Epithelial cell of esophagus (primary cell): ENCODE results near the gene ANKRD42.
A peak's percentile ranks its signal among the peaks of the same experiment; 100 is the strongest.

Experiments used
- DNase-seq: peaks from one replicate; pipeline ENCODE4 v3.0.0; 2010; ENCODE audit warnings: low read depth
- H3K4me3 ChIP-seq: 2 replicates; pipeline ENCODE4 v1.5.1; 2011; ENCODE audit warnings: mild to moderate bottlenecking, low read length, control low read depth
- TF ChIP-seq, protein P1 (sequence below): IDR thresholded peaks from 2 replicates; pipeline ENCODE4 v1.5.1; 2011; ENCODE audit warnings: low read depth, mild to moderate bottlenecking, low read length, control low read depth, inconsistent platforms; ENCODE audit not compliant: insufficient read depth; ENCODE audit errors: missing control alignments

Gene ANKRD42

DNA sequence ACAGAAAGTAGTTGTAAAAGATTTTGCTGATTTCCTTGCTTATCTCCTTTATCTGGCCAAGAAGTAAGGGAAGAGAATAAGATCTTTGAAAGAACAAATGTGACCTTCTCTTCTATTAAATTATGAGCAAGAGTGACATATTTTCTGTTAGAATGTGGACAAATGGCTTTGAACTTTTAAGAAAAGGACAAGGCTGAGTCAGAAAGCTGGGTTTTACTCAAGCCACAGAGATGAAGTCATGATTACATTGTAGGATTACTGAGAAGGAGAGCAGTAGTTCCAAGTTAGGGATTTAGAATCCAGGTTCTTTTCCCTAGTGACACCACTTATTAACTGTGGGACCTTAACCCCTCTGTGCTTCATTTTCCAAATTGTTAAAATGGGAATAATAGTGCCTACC is 79.1 kb downstream of the ANKRD42 start:
- H3K4me3 ChIP-seq, result no peak overlapping the region
- TF ChIP-seq, protein P1, sequence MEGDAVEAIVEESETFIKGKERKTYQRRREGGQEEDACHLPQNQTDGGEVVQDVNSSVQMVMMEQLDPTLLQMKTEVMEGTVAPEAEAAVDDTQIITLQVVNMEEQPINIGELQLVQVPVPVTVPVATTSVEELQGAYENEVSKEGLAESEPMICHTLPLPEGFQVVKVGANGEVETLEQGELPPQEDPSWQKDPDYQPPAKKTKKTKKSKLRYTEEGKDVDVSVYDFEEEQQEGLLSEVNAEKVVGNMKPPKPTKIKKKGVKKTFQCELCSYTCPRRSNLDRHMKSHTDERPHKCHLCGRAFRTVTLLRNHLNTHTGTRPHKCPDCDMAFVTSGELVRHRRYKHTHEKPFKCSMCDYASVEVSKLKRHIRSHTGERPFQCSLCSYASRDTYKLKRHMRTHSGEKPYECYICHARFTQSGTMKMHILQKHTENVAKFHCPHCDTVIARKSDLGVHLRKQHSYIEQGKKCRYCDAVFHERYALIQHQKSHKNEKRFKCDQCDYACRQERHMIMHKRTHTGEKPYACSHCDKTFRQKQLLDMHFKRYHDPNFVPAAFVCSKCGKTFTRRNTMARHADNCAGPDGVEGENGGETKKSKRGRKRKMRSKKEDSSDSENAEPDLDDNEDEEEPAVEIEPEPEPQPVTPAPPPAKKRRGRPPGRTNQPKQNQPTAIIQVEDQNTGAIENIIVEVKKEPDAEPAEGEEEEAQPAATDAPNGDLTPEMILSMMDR, result no peak
- peak; percentile 34 for DNase-seq

DNA sequence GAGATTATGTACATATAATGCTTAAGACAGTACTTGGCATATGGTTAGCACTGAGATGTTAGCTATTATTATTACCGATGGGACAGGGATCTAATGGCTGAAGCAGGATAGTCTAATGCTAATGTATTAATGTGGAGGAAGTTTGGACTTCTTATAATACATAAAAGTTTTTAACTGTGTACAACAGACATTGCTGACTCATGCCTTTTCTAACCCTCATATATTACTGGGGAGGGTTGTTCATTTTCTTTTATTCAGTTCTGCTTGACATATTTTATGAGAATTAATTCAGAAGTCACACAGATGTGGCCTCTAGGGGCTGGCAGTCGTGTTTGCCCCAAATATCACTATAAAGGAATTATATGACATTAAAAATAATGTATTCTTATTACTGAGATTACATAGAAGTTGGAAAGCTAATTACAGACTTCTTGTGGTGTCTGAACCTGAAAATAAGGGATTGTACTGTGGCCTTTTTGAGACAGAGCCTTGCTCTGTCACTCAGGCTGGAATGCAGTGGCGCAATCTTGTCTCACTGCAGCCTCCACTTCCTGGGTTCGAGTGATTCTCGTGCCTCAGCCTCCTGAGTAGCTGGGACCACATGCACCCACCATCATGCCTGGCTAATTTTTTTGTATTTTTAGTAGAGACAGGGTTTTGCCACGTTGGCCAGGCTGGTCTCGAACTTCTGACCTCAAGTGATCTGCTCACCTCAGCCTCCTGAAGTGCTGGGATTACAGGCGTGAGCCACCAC is 82.6 kb downstream of the ANKRD42 start:
- no peak overlapping the region for H3K4me3 ChIP-seq
- DNase-seq, result no peak
- TF ChIP-seq, protein P1, result no peak

DNA sequence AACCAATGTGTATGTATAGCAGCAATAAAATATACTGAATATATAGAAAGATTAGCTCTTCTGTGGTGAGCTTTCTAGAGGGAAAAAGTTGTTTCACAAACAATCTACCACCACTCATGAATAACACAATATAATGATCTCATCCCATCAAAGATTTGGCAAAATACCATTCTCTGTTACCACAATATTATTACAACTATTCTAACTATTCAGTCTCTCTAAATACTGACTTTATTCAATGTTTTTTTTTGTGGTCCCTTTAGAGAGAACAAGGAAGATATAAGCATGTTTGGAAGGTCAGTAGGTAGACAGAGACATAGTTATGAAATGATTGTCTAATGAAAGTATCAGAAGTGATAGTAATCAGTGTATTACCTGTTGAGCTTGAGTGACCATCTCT is 84.8 kb downstream of the ANKRD42 start:
- H3K4me3 ChIP-seq, result no peak overlapping the region
- TF ChIP-seq, protein P1, result no peak
- no peak for DNase-seq

DNA sequence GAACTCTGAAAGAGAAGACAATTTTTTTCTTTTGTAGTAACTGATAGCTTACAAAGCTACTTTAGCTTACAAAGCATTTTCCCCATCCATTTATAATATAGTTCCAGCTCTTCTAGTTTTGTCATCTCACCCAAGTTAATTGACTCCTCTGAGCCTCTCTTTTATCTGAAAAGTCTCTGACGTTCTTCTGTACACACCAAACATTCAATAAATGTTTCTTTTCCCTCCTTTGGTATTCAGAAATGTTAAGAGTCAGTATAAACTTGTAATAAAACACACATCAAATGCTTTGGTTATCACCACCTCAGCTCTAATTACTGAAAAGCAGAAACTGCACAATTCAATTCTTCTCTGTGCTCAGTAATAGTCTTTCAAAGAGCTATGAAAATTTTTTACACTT is 86.7 kb downstream of the ANKRD42 start:
- TF ChIP-seq, protein P1, result no peak
- H3K4me3 ChIP-seq, result no peak overlapping the region
- no peak for DNase-seq

DNA sequence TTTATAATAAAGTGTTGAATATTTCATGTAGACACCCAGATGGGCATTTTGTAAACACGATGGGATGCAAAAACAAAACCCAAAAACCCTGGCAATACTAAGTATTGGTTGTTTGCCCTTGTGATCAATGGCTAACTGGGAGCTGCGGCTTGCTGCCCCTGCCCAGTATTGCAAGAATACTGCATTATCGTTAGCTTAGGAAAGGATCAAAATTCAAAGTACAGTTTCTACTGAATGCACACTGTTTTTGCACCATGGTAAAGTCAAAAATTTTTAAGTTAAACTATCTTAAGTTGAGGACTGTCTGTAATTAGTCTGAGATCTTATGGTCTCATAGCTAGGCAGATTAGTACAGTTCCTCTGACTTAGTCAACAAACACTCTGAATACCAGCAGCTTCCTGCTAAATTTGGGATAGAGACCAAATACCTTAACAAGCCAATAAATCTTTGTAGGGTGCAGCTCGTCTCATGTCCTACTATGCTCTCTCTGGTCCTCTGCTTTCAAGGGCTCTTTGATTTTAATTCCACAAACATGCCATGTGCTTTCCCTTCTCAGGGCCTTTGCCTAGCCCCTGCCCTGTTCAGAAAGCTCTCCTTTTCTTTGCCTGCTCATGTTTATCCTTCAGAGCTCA is 88.7 kb downstream of the ANKRD42 start:
- no peak for DNase-seq
- TF ChIP-seq, protein P1, result no peak
- no peak overlapping the region for H3K4me3 ChIP-seq

DNA sequence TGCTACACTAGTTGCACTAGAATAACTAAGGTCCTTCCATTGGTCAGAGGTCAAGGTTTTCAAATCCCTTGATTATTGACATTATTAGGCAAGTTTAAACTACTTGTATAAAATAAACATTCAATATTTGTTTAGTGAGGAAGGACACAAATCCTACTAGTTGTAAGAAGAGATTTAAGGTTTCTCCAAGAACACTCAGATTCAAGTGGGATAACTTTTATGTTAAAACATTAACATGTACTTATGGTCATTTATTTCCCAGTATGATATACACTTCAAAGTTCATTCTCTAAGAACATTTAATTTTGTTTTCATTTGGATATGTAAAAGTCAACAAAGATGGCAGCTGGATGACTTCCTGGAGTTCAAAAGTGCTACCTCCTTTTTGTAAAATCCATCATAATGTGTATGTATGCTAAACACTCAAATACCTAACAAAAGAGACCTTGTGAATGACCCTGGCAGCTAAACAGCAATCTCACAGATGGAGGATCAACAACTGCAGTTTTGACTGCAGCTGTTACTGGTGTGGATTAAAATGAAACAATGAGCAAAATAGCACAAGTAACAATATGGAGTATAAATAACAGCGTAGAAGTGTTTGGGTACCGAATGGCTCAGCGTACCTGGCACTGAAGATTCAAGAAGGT is 91.1 kb downstream of the ANKRD42 start:
- H3K4me3 ChIP-seq, result peak overlapping the region; percentile 81
- no peak for DNase-seq
- TF ChIP-seq, protein P1, result no peak
